Stimulated activated naive CD8-positive, alpha-beta T cell treated with anti-CD3 and anti-CD28 coated beads, Interleukin-15, Interleukin-2, amounts not matched to agents 100 U/mL and 50 U/mL, for 24 hours (primary cell): ENCODE results near the gene KSR1.

ENCODE experiments used
- ATAC-seq: fragments of 150-1000 bp; cut with Tn5 transposase; one replicate; pipeline ENCODE4 v1.10.0; 2021
- DNase-seq: peaks from one replicate; pipeline ENCODE4 v3.0.0; 2021

KSR1 gene

DNA sequence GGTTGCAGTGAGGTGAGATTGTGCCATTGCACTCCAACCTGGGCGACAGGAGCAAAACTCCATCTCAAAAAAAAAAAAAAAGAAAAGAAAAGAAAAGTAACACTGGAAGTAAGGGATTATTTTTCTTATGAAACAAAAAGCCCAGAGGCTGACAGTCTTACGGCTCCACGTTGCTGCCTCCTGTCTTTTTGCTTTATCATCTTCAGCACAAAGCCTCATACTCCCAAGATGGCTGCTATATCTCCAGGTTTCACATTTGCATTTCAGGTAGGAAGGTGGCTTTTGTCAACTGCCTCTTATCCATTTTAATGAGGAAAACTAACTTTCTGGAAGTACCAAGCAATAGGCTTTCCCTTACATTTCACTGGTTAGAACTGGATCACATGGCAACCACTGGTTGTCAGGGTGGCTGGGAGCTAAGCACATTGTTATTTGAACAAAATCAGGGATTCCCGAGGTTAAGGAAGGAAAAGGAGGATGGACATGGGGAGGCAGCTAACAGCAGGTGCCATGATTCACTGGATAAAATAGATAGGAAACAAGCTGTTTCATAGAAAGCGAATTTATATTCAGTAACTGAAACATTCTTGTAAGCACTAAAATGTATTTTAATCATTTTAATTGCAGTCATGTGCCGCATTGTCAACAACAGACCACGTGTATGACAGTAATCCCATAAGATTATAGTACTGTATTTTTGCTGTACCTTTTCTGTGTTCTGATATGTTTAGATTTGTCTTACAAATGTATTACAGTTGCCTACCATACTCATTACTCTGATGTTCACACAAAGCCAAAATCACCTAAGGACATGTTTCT is 58.6 kb downstream of the KSR1 start:
- no peak for ATAC-seq

DNA sequence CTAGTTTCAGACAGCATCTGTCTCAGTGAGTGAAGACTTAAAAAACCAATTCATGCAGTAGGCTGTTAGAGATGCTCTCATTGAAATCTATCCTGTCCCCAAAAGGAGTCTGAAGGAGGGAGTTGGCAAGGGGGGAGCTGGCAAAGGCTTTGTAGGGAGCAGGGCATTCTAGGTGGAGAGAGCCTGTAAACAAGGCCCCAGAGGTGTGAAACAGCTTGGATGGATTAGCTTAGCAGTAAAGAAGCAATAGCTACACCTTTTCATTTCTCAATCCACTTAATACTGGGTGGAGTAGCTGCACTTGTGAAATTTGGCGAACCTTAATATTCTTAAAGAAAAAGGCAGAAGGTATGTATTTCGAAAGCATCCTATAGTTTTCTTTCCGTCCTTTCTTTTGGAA is 61.8 kb downstream of the KSR1 start:
- DNase-seq, result no peak
- no peak for ATAC-seq

More for the DNA sequence above, 58.6 kb downstream of the KSR1 start:
- DNase-seq, result no peak

GRCh38 chr17:27518545-27519521 is 62.6 kb downstream of the KSR1 start:
- no peak for ATAC-seq
- no peak for DNase-seq

DNA sequence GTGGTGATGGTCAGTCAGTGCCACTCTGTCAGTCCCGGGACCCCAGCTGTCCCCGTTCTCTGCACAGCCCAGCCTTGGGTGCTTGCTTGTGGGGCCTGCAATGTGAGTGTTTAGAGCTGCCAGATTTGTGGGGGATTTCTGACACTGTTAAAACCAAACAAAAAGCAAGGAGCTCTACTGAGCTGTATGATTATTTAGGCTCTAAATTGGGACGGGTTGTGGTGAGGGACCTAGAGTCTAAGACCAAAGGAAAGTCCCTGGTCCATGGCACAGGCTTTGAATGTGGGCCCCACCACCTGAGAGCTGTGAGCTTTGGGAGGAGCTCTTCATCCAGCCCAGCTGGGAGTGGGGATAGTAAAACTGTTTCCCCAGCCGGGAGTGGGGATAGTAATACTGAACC is 63.3 kb downstream of the KSR1 start:
- DNase-seq, result no peak
- peak; percentile 34 for ATAC-seq

- ATAC-seq, result no peak
Observed at GRCh38 chr17:27520491-27521185, 64.4 kb downstream of the KSR1 start.

DNA sequence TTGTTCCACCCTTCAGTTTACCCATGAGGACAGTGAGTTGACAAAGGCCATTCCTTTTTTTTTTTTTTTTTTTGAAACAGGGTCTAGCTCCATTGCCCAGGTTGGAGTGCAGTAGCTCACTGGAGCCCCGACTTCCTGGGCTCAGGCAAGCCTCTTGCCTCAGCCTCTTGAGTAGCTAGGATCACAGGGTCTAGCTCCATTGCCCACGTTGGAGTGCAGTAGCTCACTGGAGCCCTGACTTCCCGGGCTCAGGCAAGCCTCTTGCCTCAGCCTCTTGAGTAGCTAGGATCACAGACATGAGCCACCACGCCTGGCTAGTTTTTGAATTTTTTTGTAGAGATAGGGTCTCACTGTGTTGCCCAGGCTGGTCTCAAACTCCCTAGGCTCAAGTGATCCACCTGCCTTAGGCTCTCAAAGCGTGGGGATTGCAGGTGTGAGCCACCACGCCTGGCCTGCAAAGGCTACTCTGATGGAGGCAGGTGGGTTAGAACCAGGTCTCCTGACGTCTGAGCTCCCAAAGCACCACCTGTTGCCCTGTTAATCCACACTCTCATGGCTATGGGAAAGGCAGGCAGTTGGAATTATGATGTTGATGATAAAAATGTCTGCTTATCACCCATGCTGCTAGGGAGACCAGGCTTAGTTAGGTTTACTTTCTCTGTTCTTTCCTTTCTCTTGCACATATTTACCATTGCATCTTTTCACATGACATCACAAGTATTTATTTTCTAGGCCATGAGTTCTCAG is 65.2 kb downstream of the KSR1 start:
- no peak for ATAC-seq

More at GRCh38 chr17:27520491-27521185, 64.4 kb downstream of the KSR1 start:
- no peak for DNase-seq

GRCh38 chr17:27522028-27522635 is 65.9 kb downstream of the KSR1 start:
- ATAC-seq (no peak), DNase-seq (no peak)

More for the DNA sequence above, 65.2 kb downstream of the KSR1 start:
- no peak for DNase-seq

- ATAC-seq (peak; percentile 24), DNase-seq (no peak)
Observed at GRCh38 chr17:27523712-27524111, 67.5 kb downstream of the KSR1 start.

- no peak for ATAC-seq
- no peak for DNase-seq
Observed at GRCh38 chr17:27524594-27524993, 68.3 kb downstream of the KSR1 start.

- ATAC-seq (no peak), DNase-seq (no peak)
Observed at GRCh38 chr17:27525316-27525715, 69.1 kb downstream of the KSR1 start.

- DNase-seq, result no peak
Observed at GRCh38 chr17:27525836-27526603, 69.8 kb downstream of the KSR1 start.

DNA sequence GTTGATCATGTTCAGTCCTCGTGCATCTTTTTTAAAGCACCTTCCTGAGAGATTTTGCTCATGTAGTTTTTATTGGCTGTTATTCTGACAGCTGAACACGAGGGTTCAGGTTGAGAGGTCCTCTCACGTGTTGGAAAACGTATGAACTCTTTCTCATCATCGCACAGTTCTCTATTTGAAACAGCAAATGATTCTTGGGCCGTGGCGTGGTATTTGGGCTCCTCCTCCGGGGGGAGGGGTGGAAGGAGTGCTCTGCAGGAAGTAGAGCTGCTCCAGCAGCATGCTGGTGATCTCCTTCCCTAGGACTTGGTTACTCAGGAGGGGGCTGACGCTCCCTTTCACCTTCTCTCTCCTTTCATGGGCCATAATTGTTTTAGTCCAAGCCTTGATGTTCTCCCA is 70.4 kb downstream of the KSR1 start:
- DNase-seq (peak; percentile 64), ATAC-seq (peak; percentile 74)

More at GRCh38 chr17:27525836-27526603, 69.8 kb downstream of the KSR1 start:
- ATAC-seq, result no peak

DNA sequence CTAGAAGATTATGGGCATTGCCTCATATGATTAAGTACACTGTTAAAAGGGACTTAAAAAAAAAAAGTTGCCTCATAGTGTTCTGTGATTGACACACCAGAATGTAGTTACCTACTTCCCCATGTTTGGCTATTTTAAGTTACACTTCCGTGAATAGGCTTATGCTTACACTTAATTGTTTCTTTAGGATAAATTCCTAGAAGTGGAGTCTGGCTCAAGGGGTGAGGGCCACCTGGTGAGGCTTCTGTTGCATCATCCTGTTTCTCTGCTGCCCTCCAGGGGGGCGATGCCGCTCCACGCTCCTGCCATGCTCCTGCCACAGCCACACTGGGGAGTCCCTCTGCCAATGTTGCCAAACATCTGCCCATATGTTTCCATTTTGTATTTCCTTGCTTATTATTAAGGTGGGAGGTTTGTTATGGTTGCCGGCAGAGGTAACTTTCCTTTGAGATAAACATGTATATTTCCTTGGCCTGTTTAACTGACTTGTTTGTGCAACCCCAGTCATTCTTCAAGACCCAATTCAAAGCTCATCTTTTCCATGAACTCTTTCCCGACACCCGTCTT is 73.1 kb downstream of the KSR1 start:
- DNase-seq (peak; percentile 36), ATAC-seq (peak; percentile 25)

DNA sequence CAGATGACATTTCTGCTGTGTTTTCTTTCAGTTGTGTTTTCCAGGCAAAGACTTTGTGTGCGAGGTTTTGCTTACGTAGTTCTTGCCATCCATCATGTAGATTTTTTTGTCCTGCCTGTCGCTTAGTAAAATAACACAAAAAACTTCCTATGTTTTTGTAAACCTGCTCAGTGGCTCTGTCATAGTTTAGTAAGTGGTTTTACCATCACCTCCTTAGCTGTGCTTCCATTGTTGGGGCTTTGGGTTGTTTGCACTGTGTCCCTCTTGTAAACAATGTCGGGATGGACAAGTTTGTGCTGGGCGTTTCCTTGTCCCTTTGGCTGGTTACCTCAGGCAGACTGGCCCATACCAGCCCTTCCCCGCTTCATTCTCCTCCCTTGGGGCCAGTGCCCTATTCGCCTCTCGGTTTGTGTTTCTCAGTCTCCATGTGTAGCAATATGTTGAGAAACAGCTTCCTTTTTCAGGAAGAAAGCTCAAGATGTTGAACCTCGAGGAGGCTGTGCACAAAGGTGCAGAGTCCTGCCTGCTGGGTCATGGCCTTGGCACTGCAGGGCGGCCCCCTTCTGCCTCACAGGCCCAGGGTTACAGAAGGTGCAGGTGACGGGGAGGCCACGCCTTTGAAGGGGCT is 74.6 kb downstream of the KSR1 start:
- ATAC-seq (peak; percentile 11), DNase-seq (no peak)

GRCh38 chr17:27531469-27531961 is 75.3 kb downstream of the KSR1 start:
- no peak for ATAC-seq

GRCh38 chr17:27532269-27533263 is 76.3 kb downstream of the KSR1 start:
- ATAC-seq (no peak), DNase-seq (no peak)

More at GRCh38 chr17:27531469-27531961, 75.3 kb downstream of the KSR1 start:
- no peak for DNase-seq

- ATAC-seq (no peak), DNase-seq (no peak)
Observed at GRCh38 chr17:27533874-27534815, 77.9 kb downstream of the KSR1 start.
